ENCODE data around the gene PDE8A. TPM values are rescaled to one million over a fixed set of nuclear protein-coding genes. Genes with fewer than 3 reads are reported as not detected.

The PDE8A gene
- total and polyA plus RNA-seq, 2 of the 13 experiments (the other 11 are each of a cell fraction or from before 2014, with no cell fraction given): 26.3 to 48.5 TPM

- in situ Hi-C loops (cut with HindIII; ENCODE audit: extremely low pct_ligation_motif_present, low pct_unique_long_range_greater_than_20kb) (no loop called here), intact Hi-C loops (cut with micrococcal nuclease; ENCODE audit: unreplicated experiment) (no loop called here)
- ATAC-seq (no peak), FAIRE-seq (no peak), DNase-seq (ENCODE audit: low spot score) (no peak)
- 97% methylated on average over 3 of the region's 3 CpGs for WGBS (ENCODE audit: low lambda C conversion rate)
- Histone ChIP-seq H3K9me3 (ENCODE audit: low read length) (no peaks in the 10 kb centered on the region), H3K79me2 (ENCODE audit: insufficient read depth, low read length) (no peaks in the 10 kb centered on the region), H3K27ac (ENCODE audit: extremely low read length, insufficient read depth, low read length) (no peak overlapping the region), H3K9ac (ENCODE audit: insufficient read depth, low read depth, low read length) (no peak overlapping the region), H3K4me1 (ENCODE audit: insufficient read depth, low read length) (0 out of 2 replicates have a peak, but pooled peaks cover 12% of the 10 kb centered on the region), H3K36me3 (replicated peaks in 1 of 2; ENCODE audit: control insufficient read depth in 1 of 2, insufficient read depth in 2 of 2, low read length in 2 of 2) (peaks cover 20 to 71% of the 10 kb centered on the region in 2 experiments), H2AFZ (ENCODE audit: low read length) (no peak overlapping the region), H3K4me3 (replicated peaks in 1 of 3; ENCODE audit: insufficient read depth in 1 of 3, low read depth in 2 of 3, low read length in 3 of 3) (no peak overlapping the region), H4K20me1 (ENCODE audit: insufficient read depth, low read length) (no peaks in the 10 kb centered on the region), H3K27me3 (ENCODE audit: control insufficient read depth in 1 of 2, insufficient read depth in 2 of 2, low read length in 2 of 2) (no peaks in the 10 kb centered on the region), H3K4me2 (ENCODE audit: low read depth, low read length) (no peak overlapping the region)
- POLR2A ChIA-PET: no interaction called here
- CTCF ChIA-PET (ENCODE audit: low intra/inter-chr PET ratio, low total read pairs): no interaction called here
- no TSS peak for BruUV-seq (replicated peaks)
- TF ChIP-seq KLF13 (CRISPR knock-in tag; IDR thresholded peaks at IDR 0.05): no peak
- no peak for TF ChIP-seq RFXANK (CRISPR knock-in tag; IDR thresholded peaks at IDR 0.05)
- no peak for TF ChIP-seq NFKB2 (CRISPR knock-in tag; IDR thresholded peaks at IDR 0.05; ENCODE audit: borderline replicate concordance)
- TF ChIP-seq, protein P1, sequence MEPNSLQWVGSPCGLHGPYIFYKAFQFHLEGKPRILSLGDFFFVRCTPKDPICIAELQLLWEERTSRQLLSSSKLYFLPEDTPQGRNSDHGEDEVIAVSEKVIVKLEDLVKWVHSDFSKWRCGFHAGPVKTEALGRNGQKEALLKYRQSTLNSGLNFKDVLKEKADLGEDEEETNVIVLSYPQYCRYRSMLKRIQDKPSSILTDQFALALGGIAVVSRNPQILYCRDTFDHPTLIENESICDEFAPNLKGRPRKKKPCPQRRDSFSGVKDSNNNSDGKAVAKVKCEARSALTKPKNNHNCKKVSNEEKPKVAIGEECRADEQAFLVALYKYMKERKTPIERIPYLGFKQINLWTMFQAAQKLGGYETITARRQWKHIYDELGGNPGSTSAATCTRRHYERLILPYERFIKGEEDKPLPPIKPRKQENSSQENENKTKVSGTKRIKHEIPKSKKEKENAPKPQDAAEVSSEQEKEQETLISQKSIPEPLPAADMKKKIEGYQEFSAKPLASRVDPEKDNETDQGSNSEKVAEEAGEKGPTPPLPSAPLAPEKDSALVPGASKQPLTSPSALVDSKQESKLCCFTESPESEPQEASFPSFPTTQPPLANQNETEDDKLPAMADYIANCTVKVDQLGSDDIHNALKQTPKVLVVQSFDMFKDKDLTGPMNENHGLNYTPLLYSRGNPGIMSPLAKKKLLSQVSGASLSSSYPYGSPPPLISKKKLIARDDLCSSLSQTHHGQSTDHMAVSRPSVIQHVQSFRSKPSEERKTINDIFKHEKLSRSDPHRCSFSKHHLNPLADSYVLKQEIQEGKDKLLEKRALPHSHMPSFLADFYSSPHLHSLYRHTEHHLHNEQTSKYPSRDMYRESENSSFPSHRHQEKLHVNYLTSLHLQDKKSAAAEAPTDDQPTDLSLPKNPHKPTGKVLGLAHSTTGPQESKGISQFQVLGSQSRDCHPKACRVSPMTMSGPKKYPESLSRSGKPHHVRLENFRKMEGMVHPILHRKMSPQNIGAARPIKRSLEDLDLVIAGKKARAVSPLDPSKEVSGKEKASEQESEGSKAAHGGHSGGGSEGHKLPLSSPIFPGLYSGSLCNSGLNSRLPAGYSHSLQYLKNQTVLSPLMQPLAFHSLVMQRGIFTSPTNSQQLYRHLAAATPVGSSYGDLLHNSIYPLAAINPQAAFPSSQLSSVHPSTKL (CRISPR knock-in tag; IDR thresholded peaks at IDR 0.05): no peak
- TF ChIP-seq, protein P2, sequence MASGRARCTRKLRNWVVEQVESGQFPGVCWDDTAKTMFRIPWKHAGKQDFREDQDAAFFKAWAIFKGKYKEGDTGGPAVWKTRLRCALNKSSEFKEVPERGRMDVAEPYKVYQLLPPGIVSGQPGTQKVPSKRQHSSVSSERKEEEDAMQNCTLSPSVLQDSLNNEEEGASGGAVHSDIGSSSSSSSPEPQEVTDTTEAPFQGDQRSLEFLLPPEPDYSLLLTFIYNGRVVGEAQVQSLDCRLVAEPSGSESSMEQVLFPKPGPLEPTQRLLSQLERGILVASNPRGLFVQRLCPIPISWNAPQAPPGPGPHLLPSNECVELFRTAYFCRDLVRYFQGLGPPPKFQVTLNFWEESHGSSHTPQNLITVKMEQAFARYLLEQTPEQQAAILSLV (CRISPR knock-in tag; IDR thresholded peaks at IDR 0.05; ENCODE audit: borderline replicate concordance): no peak
- no peak for TF ChIP-seq ZNF264 (CRISPR knock-in tag; IDR thresholded peaks at IDR 0.05)
- no peak for TF ChIP-seq ZEB1 (IDR thresholded peaks at IDR 0.05; ENCODE audit: insufficient replicate concordance, low read depth)
- no peak for TF ChIP-seq ZNF598 (CRISPR knock-in tag; IDR thresholded peaks at IDR 0.05; ENCODE audit: borderline replicate concordance)
- no peak for TF ChIP-seq ZFP62 (CRISPR knock-in tag; IDR thresholded peaks at IDR 0.05)
- TF ChIP-seq GRHL1 (CRISPR knock-in tag; conservative IDR thresholded peaks at IDR 0.05): no peak
- no peak for TF ChIP-seq NCOA1 (CRISPR knock-in tag; IDR thresholded peaks at IDR 0.05)
- TF ChIP-seq ZNF329 (CRISPR knock-in tag; IDR thresholded peaks at IDR 0.05; ENCODE audit: low read depth): no peak
- no peak for TF ChIP-seq MLLT10 (CRISPR knock-in tag; IDR thresholded peaks at IDR 0.05)
- no peak for TF ChIP-seq MAFF (IDR thresholded peaks at IDR 0.05; ENCODE audit: low read depth, low read length)
- TF ChIP-seq ZNF17 (CRISPR knock-in tag; IDR thresholded peaks at IDR 0.05): no peak
- TF ChIP-seq KLF6 (CRISPR knock-in tag; IDR thresholded peaks at IDR 0.05): no peak
- no peak for TF ChIP-seq SOX6 (IDR thresholded peaks at IDR 0.05)
- TF ChIP-seq SOX6 (CRISPR knock-in tag; IDR thresholded peaks at IDR 0.05): no peak
These were observed 134.8 kb downstream of the PDE8A start for GRCh38 chr15:85116494-85116893.
